Activated CD4-positive, alpha-beta T cell treated with anti-CD3 and anti-CD28 coated beads, Interleukin-2, amount 50 U/mL, for 4 hours (primary cell): ENCODE measurements around the gene GVQW3.

Source experiments
- DNase-seq, 2 experiments: peaks; one replicate each; pipeline ENCODE4 v3.0.0-alpha.2; 2020

The GVQW3 gene

DNA sequence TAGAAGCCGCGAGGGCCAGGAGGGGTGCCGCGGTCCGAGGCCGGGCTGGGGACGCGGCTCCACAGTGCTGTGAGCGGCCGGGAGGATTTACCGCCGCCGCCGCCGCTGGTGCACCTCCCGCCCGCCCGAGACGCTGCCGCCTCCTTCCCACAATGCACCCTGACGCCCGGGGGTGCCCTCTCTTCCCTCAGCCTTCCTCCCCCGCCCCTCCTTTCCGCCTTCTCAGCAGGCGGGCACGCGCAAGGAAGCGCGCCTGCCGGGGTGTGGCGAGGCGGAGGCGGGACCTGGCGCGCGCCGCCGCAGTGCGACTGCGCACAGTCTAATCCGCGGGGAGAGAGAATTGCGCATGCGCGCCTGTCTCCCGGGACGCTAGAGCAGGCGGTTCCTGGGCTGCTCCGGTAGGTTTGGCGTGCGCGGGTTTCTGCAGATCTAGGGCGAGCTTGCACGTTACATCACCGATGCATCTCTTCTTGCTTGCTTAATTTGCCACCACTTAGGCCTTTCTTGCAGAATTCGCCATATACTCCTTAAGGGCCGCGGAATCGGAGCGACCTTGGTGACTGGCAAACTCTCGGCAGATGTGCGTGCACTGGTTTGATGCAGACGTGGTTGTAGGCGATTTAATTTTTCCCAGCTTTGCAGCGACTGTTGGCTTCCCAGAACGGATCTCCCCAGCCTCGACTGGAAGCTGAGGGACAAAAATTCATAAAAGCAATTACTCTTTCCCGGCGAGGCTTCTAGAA is at the start of gene GVQW3, which contains the start of gene THAP12:
TSS of gene GVQW3 (plus strand) at position 347 of the 743 bp plus-strand sequence. CDS start 506 bp downstream, outside the sequence.
TSS of gene THAP12 (minus strand) at position 156 of the 743 bp plus-strand sequence. CDS start 296 bp downstream, outside the sequence.
- DNase-seq, result peak; percentile 94 to 96

DNA sequence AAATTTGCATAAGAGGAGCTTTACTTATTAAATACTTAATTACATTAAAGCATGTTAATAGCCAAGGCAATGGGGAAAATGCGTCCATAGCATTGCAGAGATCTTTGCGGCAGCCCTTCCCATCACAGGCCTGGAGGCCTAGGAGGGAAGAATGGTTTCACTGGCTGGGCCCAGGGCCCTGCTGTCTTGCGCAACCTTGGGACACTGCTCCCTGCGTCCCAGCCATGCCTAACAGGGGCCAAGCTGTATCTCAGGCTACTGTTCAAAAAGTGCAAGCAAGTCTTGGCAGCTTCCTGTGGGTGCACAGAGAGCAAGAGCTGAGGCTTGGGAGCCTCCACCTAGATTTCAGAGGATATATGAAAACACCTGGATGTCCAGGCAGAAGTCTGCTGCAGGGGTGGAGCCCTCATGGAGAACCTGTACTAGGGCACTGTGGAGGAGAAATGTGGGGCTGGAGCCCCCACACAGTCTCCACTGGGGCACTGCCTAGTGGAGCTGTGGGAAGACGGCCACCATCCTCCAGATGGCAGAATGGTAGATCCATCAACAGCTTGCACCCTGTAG is 46.2 kb upstream of the GVQW3 start:
- DNase-seq, result no peak

DNA sequence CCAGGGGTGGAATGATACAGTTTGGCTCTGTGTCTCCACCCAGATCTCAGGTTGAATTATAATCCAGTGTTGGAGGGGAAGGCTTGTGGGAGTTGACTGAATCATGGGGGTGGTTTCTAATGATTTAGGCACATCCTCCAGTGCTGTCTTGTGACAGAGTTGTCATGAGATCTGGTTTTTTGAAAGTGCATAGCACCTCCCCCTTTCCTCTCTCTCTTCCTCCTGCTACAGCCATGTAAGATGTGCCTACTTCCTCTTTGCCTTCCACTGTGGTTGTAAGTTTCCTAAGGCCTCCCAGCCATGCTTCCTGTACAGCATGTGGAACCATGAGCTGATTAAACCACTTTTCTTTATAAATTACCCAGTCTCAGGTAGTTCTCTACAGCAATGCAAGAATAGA is 45.3 kb upstream of the GVQW3 start:
- DNase-seq, result no peak

DNA sequence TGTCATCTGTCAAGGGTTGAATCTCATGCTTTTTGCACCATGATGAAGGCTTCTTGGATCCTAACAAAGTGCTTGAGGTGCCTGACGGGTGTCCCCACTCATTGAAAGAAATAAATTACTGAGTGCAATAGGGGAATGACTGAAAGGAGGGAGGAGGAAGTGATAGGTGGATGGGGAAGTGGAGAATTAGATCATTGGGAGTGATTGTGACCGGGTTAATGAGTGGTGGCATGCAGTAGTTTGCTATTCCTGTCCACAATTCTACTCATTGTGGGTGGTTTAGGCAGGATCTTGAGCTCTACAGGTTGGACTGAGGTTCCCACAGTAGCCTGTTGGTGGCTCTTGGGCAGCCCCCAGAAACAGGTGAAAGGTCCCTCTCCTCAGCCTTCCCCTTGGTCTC is 44.5 kb upstream of the GVQW3 start:
- DNase-seq, result no peak

DNA sequence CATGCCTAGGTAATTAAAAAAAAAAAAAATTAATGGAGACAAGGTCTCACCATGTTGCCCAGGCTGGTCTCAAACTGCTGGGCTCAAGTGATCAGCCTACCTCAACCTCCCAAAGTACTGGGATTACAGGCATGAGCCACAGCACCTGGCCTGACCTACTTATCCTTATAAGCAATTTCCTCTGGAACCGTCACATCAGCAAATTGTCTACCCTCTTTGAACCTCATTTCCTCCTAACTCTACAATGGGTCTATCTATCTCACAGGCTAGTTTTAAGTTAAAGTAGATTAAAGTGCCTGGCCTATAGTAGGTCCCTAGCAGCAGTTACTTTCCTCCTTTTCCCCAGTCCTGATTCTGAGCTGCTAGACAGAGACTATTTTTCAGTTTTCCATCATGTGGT is 43.7 kb upstream of the GVQW3 start:
- no peak for DNase-seq

DNA sequence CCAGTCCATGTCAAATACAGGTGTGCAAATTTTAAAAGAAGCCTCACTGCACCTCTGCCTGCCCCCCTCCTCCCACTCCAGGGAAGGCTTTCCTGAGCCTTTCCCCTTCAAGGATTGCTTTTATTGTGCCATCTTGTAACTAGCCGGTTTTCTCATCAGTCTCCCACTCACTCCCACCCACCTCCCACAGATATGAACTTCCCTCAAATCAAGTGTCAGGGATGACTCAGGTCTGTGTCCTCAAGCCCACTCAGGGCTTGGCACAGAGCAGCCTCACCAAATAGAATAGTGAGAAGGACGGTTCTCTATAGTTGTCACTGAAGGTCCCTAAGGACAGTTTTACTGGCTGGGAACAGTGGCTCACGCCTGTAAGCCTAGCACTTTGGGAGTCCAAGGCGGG is 43.2 kb upstream of the GVQW3 start:
- DNase-seq, result no peak

DNA sequence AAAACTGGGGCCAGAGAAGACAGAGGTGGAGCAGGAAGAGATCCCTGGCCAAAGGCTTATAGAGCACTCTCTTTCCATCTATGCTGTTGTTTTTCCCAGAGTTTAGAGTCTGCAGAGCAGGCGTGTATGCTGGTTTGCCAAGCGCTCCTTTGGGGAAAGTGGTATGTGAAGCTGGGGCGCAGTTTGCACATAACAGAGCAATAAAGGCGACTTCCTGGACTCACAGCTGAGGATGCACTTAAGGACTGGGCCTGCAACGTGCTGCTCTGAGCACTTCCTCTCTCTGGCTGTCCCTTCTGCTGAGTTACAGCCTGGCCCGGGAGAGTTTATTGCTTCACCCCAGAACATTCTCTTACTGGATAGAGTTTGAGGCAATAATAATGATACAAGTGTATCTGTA is 41.9 kb upstream of the GVQW3 start:
- no peak for DNase-seq

DNA sequence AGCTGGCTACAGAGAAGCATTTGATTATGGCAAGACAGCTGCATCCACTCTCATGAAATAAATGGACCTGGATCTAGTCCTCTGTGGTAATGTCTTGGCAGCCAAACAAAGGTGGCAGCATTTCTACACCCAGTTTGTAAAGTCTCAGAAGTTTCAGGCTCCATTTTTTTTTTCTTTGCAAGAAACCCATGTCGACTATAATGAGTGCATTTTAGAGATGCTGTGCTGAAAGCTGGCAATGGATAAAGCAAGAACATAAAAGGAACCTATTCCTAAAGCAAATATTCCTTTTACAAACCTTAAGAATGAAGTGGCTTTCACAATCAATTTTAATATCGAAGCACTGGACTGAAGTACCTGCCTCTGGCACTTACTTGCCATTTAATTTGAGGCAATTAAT is 33.7 kb upstream of the GVQW3 start:
- no peak for DNase-seq

DNA sequence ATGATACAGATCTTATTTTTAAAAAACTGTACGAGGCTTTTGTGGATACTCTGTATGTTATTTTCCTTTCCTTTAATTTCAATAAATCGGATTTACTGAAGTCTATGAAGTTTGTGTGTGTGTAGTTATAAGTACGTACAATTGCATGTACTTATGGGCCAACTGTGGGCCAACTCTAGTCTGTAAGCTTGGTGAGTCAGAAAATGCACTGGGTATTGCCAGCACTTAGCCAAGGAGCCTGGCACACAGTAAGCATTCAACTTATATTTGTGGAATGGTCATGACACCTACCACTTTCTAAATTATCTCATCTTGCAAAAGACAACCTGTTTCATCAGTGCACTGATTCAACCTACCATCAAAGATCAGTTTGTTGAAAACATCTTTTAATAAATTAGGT is 32.8 kb upstream of the GVQW3 start:
- DNase-seq, result no peak

DNA sequence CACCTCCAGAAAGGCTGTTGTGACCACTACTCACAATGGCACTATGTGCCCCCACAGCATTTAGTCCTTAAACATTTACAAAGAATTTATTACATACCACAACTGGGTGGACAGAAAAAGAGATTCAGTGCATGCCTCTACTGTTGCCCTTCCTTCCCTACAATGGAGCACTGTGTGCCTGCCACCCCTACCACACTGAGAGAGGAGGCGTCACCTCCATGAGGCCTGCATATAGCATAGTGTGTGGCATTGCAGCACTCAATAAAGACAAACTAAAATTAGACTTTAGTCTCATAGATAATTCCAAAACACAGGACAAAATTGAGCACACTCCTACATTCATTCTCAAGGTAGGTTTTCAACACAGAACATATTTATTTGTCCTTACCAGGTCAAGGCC is 26.0 kb upstream of the GVQW3 start:
- DNase-seq, result no peak

DNA sequence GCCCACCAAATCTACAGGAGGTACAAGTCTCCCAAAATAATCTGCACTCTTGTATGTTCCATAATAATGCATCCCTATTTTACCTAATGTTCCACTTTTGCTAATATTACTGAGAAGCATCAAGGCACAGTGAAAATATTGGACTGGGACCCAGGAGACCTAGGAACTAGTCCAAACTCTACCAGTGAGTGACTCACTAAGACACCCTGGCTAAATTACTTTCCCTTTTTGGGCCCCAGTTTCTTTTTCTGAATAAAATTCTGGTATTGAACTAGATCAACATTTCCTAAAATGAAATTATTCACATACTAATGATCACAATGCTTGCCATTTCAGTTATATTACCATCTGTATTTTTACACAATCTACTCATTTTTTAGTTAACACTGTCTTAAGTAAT is 19.7 kb upstream of the GVQW3 start:
- no peak for DNase-seq

DNA sequence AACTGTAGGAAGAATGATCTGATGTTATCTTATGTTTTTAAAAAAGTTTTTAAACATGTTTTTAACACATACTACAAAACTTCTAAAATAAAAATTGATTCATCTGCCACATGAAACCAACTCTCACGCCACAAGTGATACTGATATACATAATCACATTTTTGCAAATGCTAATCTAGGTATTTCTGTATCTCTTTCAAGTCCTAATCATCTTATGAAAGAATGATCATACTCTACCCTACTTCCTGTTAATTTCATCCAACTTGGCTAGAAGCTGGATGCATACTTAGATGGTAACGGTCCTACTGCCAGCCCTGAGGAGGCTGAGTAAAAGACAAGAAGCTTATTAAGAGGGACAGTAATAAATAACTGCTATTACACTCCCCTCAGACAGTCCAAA is 19.3 kb upstream of the GVQW3 start:
- no peak for DNase-seq

DNA sequence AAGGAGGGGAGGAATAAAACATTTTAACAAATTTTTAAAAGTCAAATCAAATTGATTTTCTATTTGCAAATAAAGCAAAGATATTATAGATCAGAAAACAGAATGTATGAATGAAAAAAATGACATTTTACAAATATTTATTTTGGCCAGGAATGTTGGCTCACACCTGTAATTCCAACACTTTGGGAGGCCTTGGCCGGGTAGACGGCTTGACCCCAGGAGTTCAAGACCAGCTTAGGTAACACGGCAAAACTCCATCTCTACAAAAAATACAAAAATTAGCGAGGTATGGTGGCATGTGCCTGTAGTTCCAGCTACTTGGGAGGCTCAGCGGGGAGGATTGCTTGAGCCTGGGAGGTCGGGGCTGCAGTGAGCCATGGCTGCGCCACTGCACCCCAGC is 18.4 kb upstream of the GVQW3 start:
- no peak for DNase-seq

DNA sequence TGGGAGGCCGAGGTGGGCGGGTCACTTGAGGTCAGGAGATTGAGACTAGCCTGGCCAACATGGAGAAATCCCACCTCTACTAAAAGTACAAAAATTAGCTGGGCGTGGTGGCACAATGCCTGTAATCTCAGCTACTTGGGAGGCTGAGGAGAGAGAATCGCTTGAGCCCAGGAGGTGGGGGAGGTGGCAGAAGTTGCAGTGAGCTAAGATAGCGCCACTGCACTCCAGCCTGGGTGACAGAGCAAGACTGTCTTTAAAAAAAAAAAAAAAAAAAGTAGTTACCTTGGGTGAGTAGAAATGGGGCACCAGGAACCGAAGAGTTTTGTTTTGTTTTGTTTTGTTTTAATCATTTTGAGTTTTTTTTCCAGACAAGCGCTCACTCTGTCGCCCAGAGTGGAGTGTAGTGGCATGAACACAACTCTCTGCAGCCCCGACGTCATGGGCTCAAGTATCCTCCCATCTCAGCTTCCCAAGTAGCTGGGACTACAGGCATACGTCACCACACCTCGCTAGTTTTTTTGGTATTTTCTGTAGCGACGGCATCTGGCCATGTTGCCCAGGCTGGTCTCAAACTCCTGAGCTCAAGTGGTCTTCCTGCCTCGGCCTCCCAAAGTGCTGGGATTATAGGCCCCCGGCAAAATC is 16.0 kb upstream of the GVQW3 start:
- no peak for DNase-seq

DNA sequence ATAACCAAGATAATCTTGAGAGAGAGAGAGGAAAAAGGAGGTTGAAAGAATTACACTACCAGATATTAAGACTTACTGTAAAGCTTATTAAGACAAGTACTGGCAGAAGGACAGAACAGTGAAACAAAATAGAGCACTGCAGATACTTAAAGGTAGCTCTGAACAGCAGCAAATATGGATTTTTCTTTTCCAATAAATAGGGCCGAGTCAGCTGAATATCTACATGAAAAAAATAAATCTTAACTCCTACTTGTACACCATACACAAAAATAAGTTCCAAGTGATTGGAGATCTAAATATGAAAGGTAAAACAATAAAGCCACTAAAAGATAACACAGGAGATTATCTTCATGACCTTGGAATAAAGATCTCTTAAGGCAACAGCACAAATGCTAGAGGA is 12.6 kb upstream of the GVQW3 start:
- no peak for DNase-seq

DNA sequence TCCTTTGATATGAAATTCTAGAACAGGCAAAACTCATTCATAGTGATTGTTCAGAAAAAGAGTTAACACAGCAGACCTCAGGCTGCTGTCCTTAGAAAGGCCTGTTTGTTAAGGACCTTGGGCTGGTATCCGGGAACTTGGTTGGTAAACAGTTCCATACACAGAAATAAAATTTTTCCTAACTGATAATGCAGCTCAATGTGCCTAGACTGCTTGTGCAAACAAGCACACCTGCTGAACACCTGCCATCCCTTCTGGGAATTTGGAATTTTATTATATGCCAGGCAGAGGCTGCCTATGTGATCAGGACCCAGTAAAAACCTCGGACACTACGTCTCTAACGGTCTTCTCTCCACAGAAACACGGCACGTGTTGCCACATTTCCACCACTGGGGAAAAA is 11.7 kb upstream of the GVQW3 start:
- no peak for DNase-seq

DNA sequence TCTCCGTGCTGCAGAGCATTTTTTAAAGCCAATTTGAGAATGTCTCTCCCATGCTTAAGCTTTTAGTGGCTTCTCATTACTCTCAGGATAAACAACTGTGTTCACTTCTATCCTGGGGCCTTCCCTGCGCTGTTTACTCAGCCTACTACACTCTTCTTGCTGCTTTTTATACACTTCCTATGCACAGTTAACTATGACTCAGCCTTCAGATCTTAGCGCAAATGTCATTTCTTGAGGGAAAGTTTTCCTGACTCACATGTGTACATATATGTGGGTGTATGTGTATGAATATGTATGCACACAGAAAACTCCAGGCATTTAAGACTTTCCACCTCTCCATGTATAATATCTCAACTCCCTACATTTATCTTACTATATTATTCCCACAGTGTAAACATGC is 10.0 kb upstream of the GVQW3 start:
- DNase-seq, result peak in 1 of 2 experiments; percentile 17

DNA sequence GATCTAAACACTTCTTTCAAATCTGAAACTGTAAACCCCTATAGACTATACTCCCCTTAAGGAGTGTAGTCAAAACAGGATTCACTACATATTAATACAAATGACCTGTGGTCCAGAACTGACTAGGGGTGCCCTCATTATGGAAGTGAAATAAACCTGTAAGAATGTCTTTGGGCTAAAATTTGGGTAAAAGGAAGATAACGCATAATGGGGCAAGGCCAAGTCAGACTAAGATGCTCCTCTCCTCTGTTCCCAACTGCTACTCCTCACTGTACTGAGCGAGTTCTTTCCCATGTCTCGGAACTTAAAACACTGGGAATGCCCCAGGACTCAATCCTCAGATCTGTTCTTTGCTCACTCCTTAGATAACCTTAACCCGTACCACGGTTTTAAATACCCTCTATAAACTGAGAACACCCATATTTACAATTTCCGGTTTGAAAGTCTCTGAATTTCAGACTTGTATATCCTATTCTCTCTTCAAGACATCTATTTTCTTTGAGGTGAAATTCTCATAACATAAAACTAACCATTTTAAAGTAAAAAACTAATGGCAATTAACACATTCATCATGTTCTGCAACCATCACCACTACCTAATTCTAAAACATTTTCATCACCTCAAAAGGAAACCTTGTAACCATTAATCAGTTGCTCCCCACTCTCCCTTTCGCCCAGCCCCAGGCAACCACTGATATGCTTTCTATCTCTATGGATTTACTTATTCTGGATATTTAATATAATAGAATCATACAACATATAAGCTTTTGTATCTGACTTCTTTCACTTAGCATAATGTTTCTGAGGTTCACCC is 4.2 kb upstream of the GVQW3 start:
- no peak for DNase-seq

DNA sequence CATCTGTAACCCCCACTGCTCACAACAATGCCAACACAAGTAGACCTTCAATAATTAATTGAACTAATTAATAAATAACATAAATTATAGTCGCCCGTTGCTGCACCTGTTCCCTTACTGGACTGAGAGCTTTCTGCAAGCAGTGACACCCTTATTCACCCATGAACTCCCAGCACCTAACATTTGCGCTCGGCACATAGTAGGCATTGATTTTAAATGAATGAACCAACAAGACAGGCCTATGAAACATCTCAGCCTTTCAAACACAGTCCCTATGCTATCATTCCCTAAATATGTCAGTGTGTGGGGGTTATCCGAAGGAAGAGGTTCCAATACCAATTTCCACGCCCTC is 1.3 kb upstream of the GVQW3 start:
- no peak for DNase-seq

DNA sequence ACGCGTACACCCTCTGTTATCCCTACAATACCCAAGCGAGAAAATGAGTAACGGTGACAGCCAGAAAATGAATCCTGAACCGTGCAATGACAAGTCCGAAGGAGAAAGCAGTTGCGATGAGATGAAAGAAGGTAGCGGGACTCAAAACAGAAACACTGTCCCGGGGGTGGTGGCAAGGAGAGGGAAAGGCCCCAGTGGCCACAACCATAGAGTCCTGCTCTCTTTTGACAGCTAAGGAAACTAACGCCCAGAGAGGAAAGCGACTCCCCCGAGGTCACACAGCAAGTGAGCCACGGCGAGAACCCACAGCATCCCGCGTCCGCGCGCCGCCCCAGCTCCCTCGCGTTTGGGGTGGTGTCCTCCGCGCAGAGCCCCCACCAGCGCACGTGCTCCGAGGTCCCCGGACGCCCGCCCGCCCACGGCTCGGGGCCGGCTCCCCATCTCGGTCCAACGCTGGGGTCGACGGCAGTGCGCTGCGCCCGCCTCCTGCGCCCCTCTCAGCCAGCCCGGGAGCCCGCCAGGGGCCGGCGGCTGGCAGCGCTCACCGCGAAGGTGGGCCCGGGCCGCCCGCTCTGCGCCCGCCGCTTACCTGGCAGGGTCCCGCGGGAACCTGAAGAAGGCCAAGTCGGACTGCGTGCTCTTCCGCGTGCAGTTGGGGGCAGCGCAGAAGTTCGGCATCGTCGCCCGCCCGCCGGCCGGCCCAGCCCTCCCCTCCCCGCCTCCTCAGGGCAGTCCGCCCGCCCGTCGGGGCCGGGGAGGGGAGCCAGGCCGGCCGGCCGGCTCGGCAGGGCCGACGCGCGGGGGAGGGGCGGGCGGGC is 755 bp upstream of the GVQW3 start:
- DNase-seq, result peak; percentile 35 to 40

DNA sequence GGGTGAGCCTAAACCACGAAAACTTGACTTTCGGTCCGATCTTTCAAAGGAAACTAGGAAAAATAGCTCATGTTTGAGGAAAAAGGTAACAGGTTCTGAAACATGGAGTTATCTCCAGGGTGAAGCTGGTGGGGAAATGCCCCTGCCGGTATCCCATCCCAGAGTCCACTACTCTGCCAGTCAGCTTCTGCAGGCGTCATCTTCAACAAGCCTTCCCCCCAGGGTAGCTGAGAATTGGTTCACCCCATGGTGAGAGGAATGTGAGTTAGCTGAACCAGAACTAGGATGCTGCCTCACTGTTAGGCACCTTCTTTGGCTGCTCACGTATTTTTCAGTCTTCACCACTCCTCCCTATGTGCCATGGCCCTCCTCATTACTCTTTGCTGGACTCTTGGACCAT is 1.1 kb downstream of the GVQW3 start:
- DNase-seq, result no peak

DNA sequence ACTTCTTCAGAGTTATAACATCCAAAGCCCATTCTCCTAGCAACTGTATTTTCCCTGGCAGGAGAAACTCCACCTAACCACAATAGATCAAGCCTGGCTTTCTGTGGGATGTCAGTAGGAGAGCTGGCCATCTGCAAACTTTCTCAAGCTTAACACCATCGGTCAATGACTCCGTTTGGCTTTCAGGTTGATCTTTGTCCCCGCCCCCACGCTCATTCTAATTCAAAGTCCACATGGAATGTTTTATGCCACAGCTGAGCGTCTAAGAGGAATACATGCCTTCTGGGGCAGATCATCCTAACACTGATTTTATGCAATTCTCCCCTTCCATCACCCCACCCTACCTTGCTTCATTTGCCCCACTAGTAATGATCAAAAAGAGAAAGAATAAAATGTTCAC is 4.8 kb downstream of the GVQW3 start:
- DNase-seq, result no peak

DNA sequence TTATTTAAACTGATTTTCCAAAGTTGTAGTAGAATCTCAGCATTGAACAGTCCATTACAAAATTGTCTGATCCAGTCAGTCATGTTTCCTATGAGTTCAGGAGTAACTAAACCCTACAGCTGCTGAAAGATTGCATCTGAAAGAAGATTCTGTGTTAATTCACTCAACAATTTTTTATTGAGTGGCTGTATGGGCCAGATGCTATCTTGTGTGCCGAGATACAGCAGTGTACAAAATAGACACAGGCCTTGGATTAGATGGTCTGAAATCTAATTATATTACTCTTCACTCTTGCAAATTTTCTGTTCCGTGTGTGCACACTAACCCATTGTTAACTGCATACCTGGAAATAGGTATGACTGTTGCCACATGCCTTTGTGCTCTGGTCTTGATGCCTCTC is 7.3 kb downstream of the GVQW3 start:
- no peak for DNase-seq
